GM19324 (cell line): ENCODE measurements around the gene HRH1.

Source experiments
- ATAC-seq: cut with Tn5 transposase; IDR thresholded peaks from one replicate; pipeline ENCODE4 v1.9.1; 2021; ENCODE audit warnings: mild to moderate bottlenecking, moderate library complexity; ENCODE audit not compliant: unreplicated experiment, low FRiP score

Gene HRH1

DNA sequence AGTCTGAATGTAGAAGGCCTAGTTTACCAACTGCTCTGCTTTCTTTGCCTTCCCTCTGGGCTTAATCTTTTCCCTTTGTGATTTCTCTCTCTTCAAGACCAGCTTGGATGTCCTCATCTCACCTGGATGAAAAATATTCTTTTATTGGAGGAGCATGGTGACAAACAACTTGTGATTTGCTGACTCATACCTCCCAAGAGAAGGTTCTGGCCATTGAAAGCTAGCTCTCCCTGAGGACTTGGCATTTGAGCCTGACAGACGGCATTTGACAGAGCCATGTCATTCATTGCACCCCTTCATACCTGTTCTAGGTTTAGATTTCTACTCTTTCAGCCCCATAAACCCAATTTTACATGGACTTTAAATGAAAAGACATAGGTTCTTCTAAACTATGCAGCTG, 151.2 kb downstream of the HRH1 start:
- no peak for ATAC-seq

- ATAC-seq, result no peak
These were observed 152.7 kb downstream of the HRH1 start for GRCh38 chr3:11306817-11307589.

- ATAC-seq, result no peak
These were observed 153.6 kb downstream of the HRH1 start for GRCh38 chr3:11307830-11308432.

DNA sequence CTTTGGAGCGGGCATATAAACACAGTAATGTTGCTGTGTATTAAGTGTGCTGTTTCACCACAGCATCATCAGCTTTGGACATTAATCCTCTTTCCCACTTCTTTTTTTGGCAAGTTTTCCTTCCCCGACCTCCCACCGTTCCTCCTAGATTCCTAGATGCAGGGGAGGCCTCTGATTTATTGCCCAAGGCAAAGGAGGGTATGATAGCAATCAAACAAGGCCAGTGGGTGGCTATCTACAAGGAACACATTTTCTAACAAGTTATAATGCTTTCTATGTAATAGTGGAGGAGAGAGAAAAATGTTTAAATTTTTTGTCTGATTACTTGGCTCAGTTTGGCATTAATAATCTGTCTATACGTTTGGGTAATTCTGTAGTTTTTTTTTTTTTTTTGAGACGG, 156.0 kb downstream of the HRH1 start:
- no peak for ATAC-seq

DNA sequence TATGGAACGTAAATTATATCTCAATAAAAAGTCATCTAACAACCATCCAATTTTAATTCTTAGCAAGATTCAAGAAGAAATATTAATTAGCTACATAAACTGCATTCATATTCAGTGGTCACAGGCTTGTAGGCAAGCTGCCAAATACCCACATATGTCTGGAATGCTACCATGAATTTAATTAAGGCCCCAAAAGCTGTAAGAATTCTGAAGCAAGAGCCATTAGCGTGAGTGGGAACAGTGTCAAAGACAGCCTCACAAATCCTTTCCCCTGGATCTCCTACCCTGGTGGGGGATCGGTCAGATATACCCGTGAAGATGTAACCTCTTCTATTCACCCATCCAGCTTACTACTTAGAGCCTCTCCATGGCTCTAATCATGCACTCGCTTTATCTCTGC, 157.9 kb downstream of the HRH1 start:
- ATAC-seq, result no peak
